Measurements from ENCODE around the gene FLRT2.

FLRT2 gene

GRCh38 chr14:85662096-85662495 lies 132.2 kb downstream of the FLRT2 start:
- TF ChIP-seq CTCF (conservative IDR thresholded peaks at IDR 0.05; ENCODE audit: low read depth) = no peak
- ChIA-PET CTCF (no interaction called here), POLR2A (ENCODE audit: low non-redundant PET) (no interaction called here)
- no peak overlapping the region for H3K27ac ChIP-seq
- DNase-seq (ENCODE audit: low spot score) = no peak

GRCh38 chr14:85663256-85663655 lies 133.3 kb downstream of the FLRT2 start:
- DNase-seq (ENCODE audit: low spot score) = no peak
- ChIA-PET POLR2A (ENCODE audit: low non-redundant PET) (no interaction called here), CTCF (interaction anchor here (0.7 kb wide), 1 partner anchor 59 kb away, joined by 3 read pairs; no protein-coding TSS in a partner anchor)
- H3K27ac ChIP-seq = no peak overlapping the region
- no peak for TF ChIP-seq CTCF (conservative IDR thresholded peaks at IDR 0.05; ENCODE audit: low read depth)

GRCh38 chr14:85663667-85664066 lies 133.7 kb downstream of the FLRT2 start:
- TF ChIP-seq CTCF (conservative IDR thresholded peaks at IDR 0.05; ENCODE audit: low read depth) = no peak
- POLR2A ChIA-PET (ENCODE audit: low non-redundant PET) = no interaction called here

GRCh38 chr14:85675957-85676356 lies 146.0 kb downstream of the FLRT2 start:
- ChIA-PET POLR2A (ENCODE audit: low non-redundant PET) (no interaction called here), CTCF (no interaction called here)
- no peak for TF ChIP-seq CTCF (conservative IDR thresholded peaks at IDR 0.05; ENCODE audit: low read depth)

More at GRCh38 chr14:85663667-85664066, 133.7 kb downstream of the FLRT2 start:
- no peak overlapping the region for H3K27ac ChIP-seq
- CTCF ChIA-PET = no interaction called here
- DNase-seq (ENCODE audit: low spot score) = no peak

GRCh38 chr14:85686908-85687307 lies 157.0 kb downstream of the FLRT2 start:
- no peak overlapping the region for H3K27ac ChIP-seq
- POLR2A ChIA-PET (ENCODE audit: low non-redundant PET) = no interaction called here
- TF ChIP-seq CTCF (conservative IDR thresholded peaks at IDR 0.05; ENCODE audit: low read depth) = no peak
- CTCF ChIA-PET = interaction anchor here (0.7 kb wide), 1 partner anchor 658 kb away, joined by 3 read pairs; no protein-coding TSS in a partner anchor
- DNase-seq (ENCODE audit: low spot score) = no peak

More at GRCh38 chr14:85675957-85676356, 146.0 kb downstream of the FLRT2 start:
- no peak overlapping the region for H3K27ac ChIP-seq
- no peak for DNase-seq (ENCODE audit: low spot score)

- DNase-seq (ENCODE audit: low spot score) = no peak
- ChIA-PET POLR2A (ENCODE audit: low non-redundant PET) (no interaction called here), CTCF (interaction anchor here (0.7 kb wide), 1 partner anchor 658 kb away, joined by 3 read pairs; no protein-coding TSS in a partner anchor)
- no peak overlapping the region for H3K27ac ChIP-seq
- TF ChIP-seq CTCF (conservative IDR thresholded peaks at IDR 0.05; ENCODE audit: low read depth) = no peak
Observed at GRCh38 chr14:85687456-85687855, 157.5 kb downstream of the FLRT2 start.

- ChIA-PET CTCF (no interaction called here), POLR2A (ENCODE audit: low non-redundant PET) (no interaction called here)
- no peak overlapping the region for H3K27ac ChIP-seq
- DNase-seq (ENCODE audit: low spot score) = no peak
- TF ChIP-seq CTCF (conservative IDR thresholded peaks at IDR 0.05; ENCODE audit: low read depth) = no peak
Observed at GRCh38 chr14:85688006-85688405, 158.1 kb downstream of the FLRT2 start.
